K562 treated with DMSO at 1 percent for 48 hours (cell line): ENCODE data around the gene C7orf57. TPM values are rescaled to one million over a fixed set of nuclear protein-coding genes. Genes with fewer than 3 reads are reported as not detected.

Source experiments
- total RNA-seq: library from RNA; unstranded; fragments of 300-600 nt; gene quantifications from 2 replicates; pipeline ENCODE4 v1.2.3, GENCODE V29; 2022; ENCODE audit warnings: low replicate concordance; ENCODE audit errors: extremely low read depth

The C7orf57 gene
- total RNA-seq, result not detected in 2 replicates

GRCh38 chr7:48035301-48035966 is at the start of gene C7orf57:
Gene C7orf57, plus strand, starts transcription at chr7:48035543. Its CDS starts 766 bp downstream, at chr7:48036309.

DNA sequence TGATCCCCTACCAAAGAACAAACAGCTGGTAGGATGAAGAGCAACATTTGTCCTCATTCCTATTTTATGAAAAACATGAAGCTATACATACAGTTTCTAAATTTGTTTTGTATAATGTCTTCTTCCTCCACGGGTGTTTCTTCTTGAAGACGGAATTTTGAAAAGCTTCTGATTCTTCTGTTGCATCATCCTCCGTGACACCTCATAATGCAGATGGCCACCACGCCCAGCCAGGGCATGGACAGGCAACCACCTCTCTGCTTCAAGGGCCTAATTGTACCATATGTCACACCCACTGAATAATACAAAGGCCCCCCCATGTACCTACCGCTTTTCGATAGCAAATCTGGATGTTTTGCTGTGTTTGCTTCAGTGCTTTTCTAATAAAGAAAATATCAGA is 6.4 kb upstream of the C7orf57 start, which contains the start of gene SUN3:
Gene SUN3, minus strand, starts transcription at position 170 of the 400 bp plus-strand sequence. Its CDS starts 169 bp downstream, at position 1.

GRCh38 chr7:48089046-48090003 is 54.0 kb downstream of the C7orf57 start, which contains the start of gene UPP1:
Gene UPP1, plus strand, starts transcription at chr7:48089265. Its CDS starts 5,519 bp downstream, at chr7:48094784.

Other genes starting within 250 kb of the C7orf57 start
- not detected in 2 replicates for gene PKD1L1, start 87.1 kb upstream of the C7orf57 start, total RNA-seq
- not detected in 2 replicates for gene HUS1, start 55.9 kb upstream of the C7orf57 start, total RNA-seq
- gene SUN3, start 6.4 kb upstream of the C7orf57 start, total RNA-seq, result not detected in 2 replicates
- gene UPP1, start 53.7 kb downstream of the C7orf57 start, total RNA-seq, result not detected in 2 replicates
- not detected in 2 replicates for gene ABCA13, start 135.9 kb downstream of the C7orf57 start, total RNA-seq